K562 (cell line): ENCODE data around the gene MYLK4. TPM values are rescaled to one million over a fixed set of nuclear protein-coding genes. Genes with fewer than 3 reads are reported as not detected.

ENCODE experiments used
- ATAC-seq: fragments of 200-7000 bp; cut with Tn5 transposase; 3 replicates; pipeline ENCODE4 v1.9.1; 2020; ENCODE audit warnings: moderate library complexity
- BruUV-seq: library from RNA; stranded (reverse); fragments of 400-500 nt; replicated peaks from 2 replicates; lab custom pipeline; 2021; lab: Mats Ljungman, UMichigan
- CTCF ChIA-PET: fragments of 300-600 bp; formaldehyde crosslinking; extraction: SDS; loops from one replicate; lab custom pipeline; 2021; ENCODE audit warnings: low intra/inter-chr PET ratio; lab: Yijun Ruan, JAX
- POLR2A ChIA-PET: fragments of 300-600, 350-650 bp; sonication (Branson Sonifier 250); formaldehyde crosslinking; extraction: SDS; loops from one replicate; lab custom pipeline; 2021; ENCODE audit warnings: antibody characterized with exemption, inconsistent platforms; lab: Yijun Ruan, JAX
- DNase-seq, 4 experiments: peaks; one replicate each; pipeline versions ENCODE4 v3.0.0 to v3.0.0-alpha.2; 2011 to 2018; ENCODE audit warnings: low spot score in 3 of 4, mixed read lengths in 3 of 4; ENCODE audit errors: extremely low read depth in 1 of 4
- FAIRE-seq: peaks from 2 replicates; lab custom pipeline; 2011; peaks lifted over from hg19 to GRCh38; lab: Jason Lieb, UNC
- H2AFZ ChIP-seq: 2 replicates; pipeline ENCODE4 v1.6.0; 2011; ENCODE audit warnings: low read depth, low read length, control low read depth, inconsistent platforms
- H3K27ac ChIP-seq: fragments of 200-600 bp; 3 replicates; pipeline ENCODE4 v1.8.0; 2011; ENCODE audit warnings: low read depth, mild to moderate bottlenecking, control low read depth, inconsistent platforms, low read length, moderate library complexity, mixed read lengths; ENCODE audit errors: extremely low read depth
- H3K27me3 ChIP-seq, 2 experiments: fragments of 300-600 bp in 1 of 2; 2 replicates in 1 of 2; 3 replicates in 1 of 2; pipeline versions ENCODE4 v1.6.0 to v1.8.0; 2011; ENCODE audit warnings: inconsistent platforms in 2 of 2, low read length in 2 of 2, mild to moderate bottlenecking in 1 of 2, mixed read lengths in 1 of 2, moderate library complexity in 1 of 2; ENCODE audit not compliant: control insufficient read depth in 2 of 2, insufficient read depth in 2 of 2
- H3K36me3 ChIP-seq: fragments of 300-600 bp; 3 replicates; pipeline ENCODE4 v1.8.0; 2011; ENCODE audit warnings: mild to moderate bottlenecking, low read length, inconsistent platforms; ENCODE audit not compliant: control insufficient read depth, insufficient read depth
- H3K4me1 ChIP-seq, 2 experiments: fragments of 200-600 bp in 1 of 2; replicated peaks in 1 of 2; 2 replicates in 1 of 2; 3 replicates in 1 of 2; pipeline versions ENCODE4 v1.5.1 to v1.8.0; 2011; ENCODE audit warnings: inconsistent platforms in 2 of 2, low read length in 2 of 2, mild to moderate bottlenecking in 1 of 2, mixed read lengths in 1 of 2, moderate library complexity in 1 of 2; ENCODE audit not compliant: control insufficient read depth in 2 of 2, insufficient read depth in 2 of 2
- H3K4me2 ChIP-seq: 2 replicates; pipeline ENCODE4 v1.6.1; 2011; ENCODE audit warnings: low read length, control low read depth, inconsistent platforms, mixed read lengths; ENCODE audit not compliant: insufficient read depth
- H3K4me3 ChIP-seq: fragments of 200-600 bp; sonication (generic), shearing (Covaris generic); 2 replicates; pipeline ENCODE4 v1.5.1; 2016; ENCODE audit warnings: control low read depth, inconsistent platforms
- H3K79me2 ChIP-seq: fragments of 200-600 bp; 3 replicates; pipeline ENCODE4 v1.8.0; 2011; ENCODE audit warnings: low read length, inconsistent platforms; ENCODE audit not compliant: control insufficient read depth, insufficient read depth
- H3K9ac ChIP-seq, 2 experiments: 2 replicates each; pipeline versions ENCODE4 v1.6.0 to v1.6.1; 2011; ENCODE audit warnings: low read depth in 2 of 2, low read length in 2 of 2, control low read depth in 1 of 2, inconsistent platforms in 1 of 2, mild to moderate bottlenecking in 1 of 2, mixed read lengths in 1 of 2; ENCODE audit not compliant: insufficient read depth in 1 of 2
- H3K9me1 ChIP-seq: one replicate; pipeline ENCODE4 v1.6.0; 2011; ENCODE audit warnings: inconsistent platforms, mild to moderate bottlenecking, low read length, moderate library complexity; ENCODE audit not compliant: control insufficient read depth, insufficient read depth
- H3K9me3 ChIP-seq: replicated peaks from 2 replicates; pipeline ENCODE4 v1.5.1; 2011; ENCODE audit warnings: low read depth, low read length, inconsistent platforms; ENCODE audit not compliant: control insufficient read depth, insufficient read depth
- H4K20me1 ChIP-seq: replicated peaks from 2 replicates; pipeline ENCODE4 v1.6.1; 2011; ENCODE audit warnings: low read length, inconsistent platforms, mixed read lengths; ENCODE audit not compliant: control insufficient read depth, insufficient read depth
- CHD2 ChIP-seq: IDR thresholded peaks from 2 replicates; pipeline ENCODE4 v1.6.1; 2011; ENCODE audit warnings: low read depth, low read length
- E2F6 ChIP-seq, 2 experiments: IDR thresholded peaks; 2 replicates each; pipeline ENCODE4 v1.6.1; 2011; ENCODE audit warnings: borderline replicate concordance in 1 of 2, control low read depth in 1 of 2, low read depth in 1 of 2, low read length in 1 of 2, mild to moderate bottlenecking in 1 of 2, mixed read lengths in 1 of 2, moderate library complexity in 1 of 2; ENCODE audit not compliant: insufficient read depth in 1 of 2, insufficient read length in 1 of 2, poor library complexity in 1 of 2, severe bottlenecking in 1 of 2; ENCODE audit errors: extremely low read depth in 1 of 2
- ESRRB ChIP-seq: fragments of 250-450 bp; sonication (Bioruptor Pico); IDR thresholded peaks from 2 replicates; pipeline ENCODE4 v1.5.0; 2020; ENCODE audit warnings: mild to moderate bottlenecking, moderate library complexity, borderline replicate concordance
- GABPA ChIP-seq: fragments of 200-800 bp; sonication (Bioruptor generic); conservative IDR thresholded peaks from 2 replicates; pipeline ENCODE4 v1.6.1; 2016; ENCODE audit warnings: low read depth, missing genetic modification characterization, missing compliant biosample characterization
- GTF2E2 ChIP-seq: fragments of 200-800 bp; sonication (Bioruptor generic); IDR thresholded peaks from 2 replicates; pipeline ENCODE4 v1.6.1; 2016; ENCODE audit warnings: missing genetic modification characterization, missing compliant biosample characterization
- HES1 ChIP-seq: fragments of 450-650 bp; IDR thresholded peaks from 2 replicates; pipeline ENCODE4 v1.6.1; 2016; ENCODE audit warnings: low read depth, mild to moderate bottlenecking, moderate library complexity
- JUND ChIP-seq, 2 experiments: IDR thresholded peaks; 2 replicates in 1 of 2; 3 replicates in 1 of 2; pipeline ENCODE4 v1.6.1; 2011; ENCODE audit warnings: borderline replicate concordance in 2 of 2, low read depth in 2 of 2, low read length in 2 of 2, improper control_type of control experiment in 1 of 2, missing biosample characterization in 1 of 2, missing genetic modification characterization in 1 of 2, missing genetic modification reagents in 1 of 2
- PHF20 ChIP-seq: fragments of 450-650 bp; IDR thresholded peaks from 2 replicates; pipeline ENCODE4 v1.6.1; 2018; ENCODE audit not compliant: partially characterized antibody
- RUNX1 ChIP-seq: sonication (generic); IDR thresholded peaks from 2 replicates; pipeline ENCODE4 v1.6.1; 2016; ENCODE audit warnings: antibody characterized with exemption, low read depth
- SNIP1 ChIP-seq: fragments of 450-650 bp; IDR thresholded peaks from 2 replicates; pipeline ENCODE4 v1.7.1; 2017; ENCODE audit warnings: low read depth, mild to moderate bottlenecking
- SNRNP70 ChIP-seq: fragments of 200-400 bp; formaldehyde crosslinking; optimal IDR thresholded peaks from 2 replicates; pipeline ENCODE3; 2017; ENCODE audit warnings: low read depth, low read length
- UBTF ChIP-seq, 2 experiments: IDR thresholded peaks; 2 replicates each; pipeline ENCODE4 v1.6.1; 2012; ENCODE audit warnings: improper control_type of control experiment in 2 of 2, low read depth in 2 of 2, low read length in 2 of 2, borderline replicate concordance in 1 of 2
- ZNF282 ChIP-seq: sonication (generic); formaldehyde crosslinking; IDR thresholded peaks from 2 replicates; pipeline ENCODE4 v1.8.1; 2023; ENCODE audit warnings: missing genetic modification reagents
- WGBS: fragments of 100-300 bp; shearing (Covaris generic); methylation state at CpG from one replicate; pipeline ENCODE4 v1.1.6; 2016; ENCODE audit warnings: low coverage, mixed read lengths; ENCODE audit not compliant: insufficient coverage; ENCODE audit errors: missing lambda C conversion rate; 5-methylcytosine and 5-hydroxymethylcytosine counted together
- in situ Hi-C: fragments of 300-500 bp; cut with MboI; formaldehyde crosslinking; loops from 4 replicates; pipeline ENCODE4 v1.15.0; 2018; ENCODE audit warnings: inconsistent platforms, mixed read lengths
- intact Hi-C: fragments of 100-400 bp; cut with micrococcal nuclease; formaldehyde crosslinking; loops from 2 replicates; pipeline ENCODE4 v1.14.2; 2022
- polyA plus RNA-seq, 8 experiments: library from polyadenylated mRNA; depleted of rRNA in 4 of 8; stranded (reverse) in 5 of 8; unstranded in 3 of 8; fragments of >200 nt; fragmentation: Nextera tagmentation in 2 of 8; fragmentation: Illumina TruSeq in 1 of 8; extraction: Ambion mirVana in 2 of 8; extraction: Trizol in 1 of 8; gene quantifications; 2 replicates each; pipeline versions ENCODE4 v1.2.1 to v1.2.3, GENCODE V29; 2011 to 2014; ENCODE audit warnings: inconsistent platforms in 1 of 8, missing spikeins in 1 of 8
- total RNA-seq, 7 experiments: library from RNA; depleted of rRNA in 6 of 7; stranded (reverse); fragments of >200 nt in 6 of 7; fragmentation: Illumina TruSeq in 2 of 7; extraction: Trizol in 2 of 7; gene quantifications; 2 replicates each; pipeline versions ENCODE4 v1.2.1 to v1.2.3, GENCODE V29; 2011 to 2021; ENCODE audit warnings: low replicate concordance in 1 of 7

MYLK4 gene
- total and polyA plus RNA-seq, 9 of the 15 experiments (the other 6 are each of a cell fraction or from before 2014, with no cell fraction given) = 0.01 to 0.15 (median 0.06) TPM

- Histone ChIP-seq H3K9me1 (no peaks in the 10 kb centered on the region), H3K4me2 (peak overlapping the region; percentile 91), H3K79me2 (peaks cover 44% of the 10 kb centered on the region), H2AFZ (peak overlapping the region; percentile 82), H3K36me3 (peaks cover 24% of the 10 kb centered on the region), H3K27me3 (no peaks in the 10 kb centered on the region), H3K9me3 (no peaks in the 10 kb centered on the region; the same call in 1 of the 2 replicates), H4K20me1 (peaks cover 29% of the 10 kb centered on the region), H3K9ac (peak overlapping the region; percentile 71 to 86), H3K27ac (peak overlapping the region; percentile 64), H3K4me3 (peak overlapping the region; percentile 29), H3K4me1 (peaks cover 32% of the 10 kb centered on the region in 2 experiments)
- CTCF ChIA-PET = interaction anchor here (0.6 to 0.7 kb wide), 2 partner anchors 25 to 177 kb away, joined by 4 to 5 read pairs; no protein-coding TSS in a partner anchor
- POLR2A ChIA-PET = interaction anchor here (1.0 to 10.9 kb wide), 8 partner anchors 9 to 455 kb away, joined by 3 to 151 read pairs (median 4); partner anchors contain the start of gene SERPINB9
- WGBS = 3% methylated on average over 33 of the region's 45 CpGs
- TSS peak; percentile 90 for BruUV-seq
- DNase-seq (peak; percentile 60 to 97 (median 86)), FAIRE-seq (no peak), ATAC-seq (peak; percentile 91)
- intact Hi-C loops (no loop called here), in situ Hi-C loops (no loop called here)
- no peak for TF ChIP-seq SNIP1
- no peak for TF ChIP-seq RUNX1
- TF ChIP-seq CHD2 = peak; percentile 91
- no peak for TF ChIP-seq SNRNP70
- peak; percentile 26; the same call in 1 of the 2 replicates for TF ChIP-seq HES1
- peak in 1 of 2 experiments; percentile 68 for TF ChIP-seq E2F6 (IDR thresholded peaks at IDR 0.05; ENCODE audit: borderline replicate concordance in 1 of 2, extremely low read depth in 1 of 2, insufficient read depth in 1 of 2, insufficient read length in 1 of 2, low read depth in 1 of 2, low read length in 1 of 2, poor library complexity in 1 of 2, severe bottlenecking in 1 of 2)
- TF ChIP-seq ESRRB (CRISPR knock-in tag) = 0 out of 2 replicates have a peak, but pooled peaks have one; percentile 14
- peak; percentile 63; the same call in 1 of the 2 replicates for TF ChIP-seq GTF2E2 (tag)
- no peak for TF ChIP-seq JUND (IDR thresholded peaks at IDR 0.05; ENCODE audit: borderline replicate concordance, low read depth, low read length)
- TF ChIP-seq JUND (tag; IDR thresholded peaks at IDR 0.05; ENCODE audit: borderline replicate concordance, low read depth, low read length) = no peak
- peak; percentile 82 for TF ChIP-seq PHF20
- TF ChIP-seq GABPA (tag) = no peak
- TF ChIP-seq ZNF282 = no peak
- TF ChIP-seq UBTF (IDR thresholded peaks at IDR 0.05; ENCODE audit: borderline replicate concordance in 1 of 2, low read depth in 2 of 2, low read length in 2 of 2) = peak in 1 of 2 experiments; percentile 11; a peak in 1 of 4 replicates
Observed at GRCh38 chr6:2764610-2765165, 14.0 kb upstream of the MYLK4 start.
